Activated CD4-positive, alpha-beta T cell treated with anti-CD3 and anti-CD28 coated beads, Interleukin-2, amount 50 U/mL, for 24 hours (primary cell): ENCODE data around the gene KAZN.

Experiments used
- DNase-seq, 2 donors: peaks; one replicate each; pipeline ENCODE4 v3.0.0-alpha.2; 2020; ENCODE audit warnings: low read depth in 1 of 2, low spot score in 1 of 2

KAZN gene

GRCh38 chr1:15048437-15048980 is 450.0 kb downstream of the KAZN start:
- no peak for DNase-seq

- no peak for DNase-seq
Observed at GRCh38 chr1:15049067-15049466, 450.6 kb downstream of the KAZN start.

GRCh38 chr1:15051882-15052528 is 453.5 kb downstream of the KAZN start:
- no peak for DNase-seq

- no peak for DNase-seq
Observed at GRCh38 chr1:15053153-15053552, 454.7 kb downstream of the KAZN start.

- DNase-seq, result no peak
Observed at GRCh38 chr1:15055736-15056415, 457.4 kb downstream of the KAZN start.

GRCh38 chr1:15056515-15057285 is 458.2 kb downstream of the KAZN start:
- no peak for DNase-seq

GRCh38 chr1:15057834-15058233 is 459.3 kb downstream of the KAZN start:
- no peak for DNase-seq

GRCh38 chr1:15058261-15058660 is 459.8 kb downstream of the KAZN start:
- DNase-seq, result no peak

- no peak for DNase-seq
Observed at GRCh38 chr1:15060104-15060503, 461.6 kb downstream of the KAZN start.

- no peak for DNase-seq
Observed at GRCh38 chr1:15062479-15063099, 464.1 kb downstream of the KAZN start.

- DNase-seq, result no peak
Observed at GRCh38 chr1:15063346-15063745, 464.9 kb downstream of the KAZN start.

- DNase-seq, result no peak
Observed at GRCh38 chr1:15063783-15064182, 465.3 kb downstream of the KAZN start.

- no peak for DNase-seq
Observed at GRCh38 chr1:15064217-15064929, 465.9 kb downstream of the KAZN start.

- no peak for DNase-seq
Observed at GRCh38 chr1:15065291-15065690, 466.8 kb downstream of the KAZN start.

GRCh38 chr1:15065736-15066135 is 467.3 kb downstream of the KAZN start:
- DNase-seq, result no peak

GRCh38 chr1:15066191-15066590 is 467.7 kb downstream of the KAZN start:
- DNase-seq, result no peak

GRCh38 chr1:15067148-15067547 is 468.7 kb downstream of the KAZN start:
- DNase-seq, result no peak

- no peak for DNase-seq
Observed at GRCh38 chr1:15068152-15068551, 469.7 kb downstream of the KAZN start.

GRCh38 chr1:15068997-15069396 is 470.5 kb downstream of the KAZN start:
- DNase-seq, result no peak

- DNase-seq, result no peak
Observed at GRCh38 chr1:15070145-15070748, 471.8 kb downstream of the KAZN start.
